Heart right ventricle (tissue), 16 donors: ENCODE results near the gene ZNF320. TPM values are rescaled to one million over a fixed set of nuclear protein-coding genes. Genes with fewer than 3 reads are reported as not detected.
"Not testable (repeated sequence)": the region's sequence is repeated elsewhere in the genome, so short reads cannot be mapped to it uniquely, and the experiment has no call there.

ENCODE experiments used
- ATAC-seq, 8 donors: fragments of 200-7000 bp; cut with Tn5 transposase; one replicate each; pipeline ENCODE4 v1.9.1; 2020; ENCODE audit warnings: mild to moderate bottlenecking in 8 of 8, moderate library complexity in 8 of 8, moderate number of reproducible peaks in 1 of 8
- DNase-seq, 2 donors: peaks; one replicate each; pipeline ENCODE4 v3.0.0-alpha.2; 2020
- H3K27ac ChIP-seq, 10 donors: fragments of 200-600 bp; sonication (generic) in 2 of 10; one replicate each; pipeline versions ENCODE4 v1.5.0 to v1.8.0; 2020 to 2022; ENCODE audit warnings: mild to moderate bottlenecking in 3 of 10
- H3K27me3 ChIP-seq, 7 donors: fragments of 200-600 bp; one replicate each; pipeline ENCODE4 v1.8.0; 2021 to 2022; ENCODE audit warnings: mild to moderate bottlenecking in 2 of 7
- H3K36me3 ChIP-seq, 9 donors: fragments of 200-600 bp; sonication (generic) in 1 of 9; one replicate each; pipeline versions ENCODE4 v1.5.0 to v1.8.0; 2020 to 2022; ENCODE audit warnings: mild to moderate bottlenecking in 2 of 9
- H3K4me1 ChIP-seq, 9 donors: fragments of 200-600 bp; sonication (generic) in 1 of 9; one replicate each; pipeline versions ENCODE4 v1.5.0 to v1.8.0; 2020 to 2022; ENCODE audit warnings: mild to moderate bottlenecking in 4 of 9
- H3K4me3 ChIP-seq, 10 donors: fragments of 200-600 bp; sonication (generic) in 2 of 10; one replicate each; pipeline versions ENCODE4 v1.5.0 to v1.8.0; 2020 to 2022; ENCODE audit warnings: mild to moderate bottlenecking in 7 of 10, moderate library complexity in 2 of 10
- H3K9me3 ChIP-seq, 11 donors: fragments of 200-600 bp in 10 of 11; sonication (generic) in 2 of 11; one replicate each; pipeline versions ENCODE4 v1.5.0 to v1.8.0; 2013 to 2022; ENCODE audit warnings: mild to moderate bottlenecking in 2 of 11, control low read depth in 1 of 11, moderate library complexity in 1 of 11
- WGBS, 2 donors: extraction: QIAGEN DNeasy Blood & Tissue Kit; methylation state at CpG; one replicate each; pipeline ENCODE4 v1.1.7; 2013; ENCODE audit warnings: inconsistent platforms in 1 of 2; 5-methylcytosine and 5-hydroxymethylcytosine counted together
- intact Hi-C, 10 donors: fragments of 100-400 bp; cut with DNase I; formaldehyde crosslinking; loops; one replicate each; pipeline versions ENCODE4 v1.11.1 to v1.14.2; 2022
- long read RNA-seq, 3 donors: library from polyadenylated mRNA; unstranded; transcript quantifications; one replicate each; pipeline ENCODE4 v2.0.0, GENCODE V29; 2020 to 2021
- polyA plus RNA-seq, 2 donors: library from polyadenylated mRNA; stranded (reverse); fragments of 200-250 nt; gene quantifications; one replicate each; pipeline ENCODE4 v1.2.3, GENCODE V29; 2013
- total RNA-seq, 10 donors: library from RNA; stranded (reverse); fragmentation: NEBNext Ultra II Directional in 3 of 10; extraction: Animal tissue kit (Norgen Biotek cat#: 25700) in 3 of 10; gene quantifications; one replicate each; pipeline versions ENCODE4 v1.2.1 to v1.2.4, GENCODE V29; 2021 to 2023
- TF ChIP-seq, protein P1 (sequence below), 9 donors: fragments of 200-600 bp; sonication (generic) in 2 of 9; IDR thresholded peaks; one replicate each; pipeline versions ENCODE4 v1.5.0 to v1.8.0; 2021 to 2022; ENCODE audit warnings: antibody characterized with exemption in 9 of 9, mild to moderate bottlenecking in 5 of 9, moderate library complexity in 1 of 9
- donor health status: Arrhythmogenic right ventricular cardiomyopathy.
- donor health status: ischemic (EF 13 %, LVEDD 7.1; RV severe dilation, severe dysfunction).
- donor health status: healthy with polysubstance abuse.
- donor health status: DM: no; HTN: yes; CAD: no.
- donor health status: DM: no; HTN: no; CAD: no.
- donor health status: ischemic (EF 25% LVEDD 6.9; RV normal size, moderate dysfunction).
- donor health status: ischemic (EF 25% LVEDD 5.7; RV mildly dilated, moderate dysfunction).
- donor health status: healthy.
- donor health status: DM: yes; HTN: yes; CAD: no.
- donor health status: Ischemic cardiomyopathy.
- donor health status: ischemic (EF 35%, LVEDD 5.7; RV mildly dilated, moderate dysfunction).
- donor health status: nonischemic (EF 11% LVEDD 7.7; RV severe dilation, severe dysfunction).
- donor health status: DM: yes; HTN: yes; CAD: no.
- donor health status: PGD.
- donor health status: ischemic (EF 29% LVEDD 5.4; RV normal size, mild dysfunction).
- donor health status: nonischemic (EF 23%, LVEDD 6.1; RV moderate dilation, normal function).

ZNF320 gene
- 10 to 100 TPM in 1 of 10 donors, 1 to 10 TPM in 9; 6.3 to 16.3 (median 7.6) TPM for total RNA-seq
- polyA plus RNA-seq: 10 to 100 TPM in 1 of 2 donors, 1 to 10 TPM in 1; 2.7 to 10.0 TPM
- long read RNA-seq, donor 1, partial matches to known transcripts: 0 of 4 reads
- long read RNA-seq, donor 1, other reads (novel, unspliced or antisense): 4 of 4 reads
- long read RNA-seq, donor 2, partial matches to known transcripts: 1 of 10 reads
- long read RNA-seq, donor 2, other reads (novel, unspliced or antisense): 9 of 10 reads
- long read RNA-seq, donor 3, partial matches to known transcripts: 1 of 11 reads
- long read RNA-seq, donor 3, other reads (novel, unspliced or antisense): 9 of 11 reads

DNA sequence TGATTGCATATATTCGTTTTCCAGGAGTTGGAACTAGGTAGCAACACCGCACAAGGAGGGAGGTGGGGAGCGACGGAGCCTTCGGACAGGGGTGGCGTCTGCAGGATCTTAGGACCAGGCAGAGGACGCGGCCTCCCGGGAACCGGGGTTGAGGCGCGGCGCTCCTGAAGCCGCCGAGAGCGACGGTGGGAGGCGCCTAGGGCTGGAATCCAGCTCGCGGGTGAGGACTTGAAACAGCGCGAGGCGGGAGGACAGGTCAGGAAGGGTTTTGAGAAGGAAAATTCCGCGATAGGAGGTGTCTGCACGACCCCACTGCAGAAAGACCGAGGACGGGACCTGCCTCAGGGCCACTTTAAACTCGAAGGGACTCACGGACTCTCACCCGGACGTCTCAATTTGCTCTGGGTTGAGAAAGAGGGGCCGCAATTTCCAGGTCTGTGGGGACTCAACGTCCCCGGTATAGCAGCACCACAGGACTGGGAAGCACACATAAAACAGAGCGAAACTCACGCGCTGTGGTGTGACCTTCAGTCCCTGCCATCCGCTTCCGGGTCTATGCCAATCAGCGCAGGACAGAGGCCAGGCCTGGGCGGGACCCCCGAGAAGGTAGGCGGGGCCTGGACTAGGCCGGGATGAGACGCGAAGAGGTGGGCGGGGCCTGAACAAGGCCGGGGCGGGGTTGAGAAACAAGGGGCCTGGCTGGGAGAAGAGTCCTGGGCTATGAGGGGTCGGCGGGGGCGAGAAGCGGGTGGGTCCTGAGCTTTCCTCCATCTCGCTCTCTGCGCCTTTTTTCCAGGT lies at the start of gene ZNF320:
ZNF320 (minus strand) TSS at position 498 of the 798 bp plus-strand sequence. CDS start 7,380 bp downstream, outside the sequence.
- H3K27ac ChIP-seq: peak within 1 kb of the TSS; percentile 8 to 98 (median 92)
- H3K36me3 ChIP-seq: peaks cover 0 to 28% (median 0%) of the 10 kb centered on the region in 9 donors
- H3K27me3 ChIP-seq: no peaks in the 10 kb centered on the region
- DNase-seq (peak; percentile 97), ATAC-seq (peak; percentile 100)
- no peaks in the 10 kb centered on the region for H3K9me3 ChIP-seq
- H3K4me1 ChIP-seq: peaks cover 0 to 20% (median 16%) of the 10 kb centered on the region in 9 donors
- WGBS, 2 donors: 1% methylated on average over 55 to 56 of the region's 56 CpGs
- intact Hi-C loops: loop anchor here in 3 of 10 donors (2.0 to 5.0 kb wide), 2 partner anchors 65 kb away; partner anchors contain the start of gene ZNF816 (in 3 of the 3)
- TF ChIP-seq, protein P1, sequence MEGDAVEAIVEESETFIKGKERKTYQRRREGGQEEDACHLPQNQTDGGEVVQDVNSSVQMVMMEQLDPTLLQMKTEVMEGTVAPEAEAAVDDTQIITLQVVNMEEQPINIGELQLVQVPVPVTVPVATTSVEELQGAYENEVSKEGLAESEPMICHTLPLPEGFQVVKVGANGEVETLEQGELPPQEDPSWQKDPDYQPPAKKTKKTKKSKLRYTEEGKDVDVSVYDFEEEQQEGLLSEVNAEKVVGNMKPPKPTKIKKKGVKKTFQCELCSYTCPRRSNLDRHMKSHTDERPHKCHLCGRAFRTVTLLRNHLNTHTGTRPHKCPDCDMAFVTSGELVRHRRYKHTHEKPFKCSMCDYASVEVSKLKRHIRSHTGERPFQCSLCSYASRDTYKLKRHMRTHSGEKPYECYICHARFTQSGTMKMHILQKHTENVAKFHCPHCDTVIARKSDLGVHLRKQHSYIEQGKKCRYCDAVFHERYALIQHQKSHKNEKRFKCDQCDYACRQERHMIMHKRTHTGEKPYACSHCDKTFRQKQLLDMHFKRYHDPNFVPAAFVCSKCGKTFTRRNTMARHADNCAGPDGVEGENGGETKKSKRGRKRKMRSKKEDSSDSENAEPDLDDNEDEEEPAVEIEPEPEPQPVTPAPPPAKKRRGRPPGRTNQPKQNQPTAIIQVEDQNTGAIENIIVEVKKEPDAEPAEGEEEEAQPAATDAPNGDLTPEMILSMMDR (IDR thresholded peaks at IDR 0.05): peak in 1 of 9 donors; percentile 5
- peak within 1 kb of the TSS; percentile 42 to 93 (median 76) for H3K4me3 ChIP-seq

- peaks cover 0 to 62% (median 30%) of the 10 kb centered on the region in 11 donors for H3K9me3 ChIP-seq
- H3K27me3 ChIP-seq: no peaks in the 10 kb centered on the region
- peak in 1 of 2 donors; percentile 18 for DNase-seq
- TF ChIP-seq, protein P1 (IDR thresholded peaks at IDR 0.05): no peak
- intact Hi-C loops: no loop called here
- peaks cover 0 to 15% (median 9%) of the 10 kb centered on the region in 9 donors for H3K4me1 ChIP-seq
- peaks cover 4 to 37% (median 21%) of the 10 kb centered on the region in 9 donors for H3K36me3 ChIP-seq
- peak overlapping the region in 3 of 10 donors; percentile 14 to 41 (median 35) for H3K4me3 ChIP-seq
- peak in 5 of 8 donors; percentile 50 to 80 (median 67) for ATAC-seq
- H3K27ac ChIP-seq: peak overlapping the region in 1 of 10 donors; percentile 28
- 23 to 33% methylated on average over 39 of the region's 39 CpGs for WGBS, 2 donors
Observed at GRCh38 chr19:52946322-52947310, 49.2 kb upstream of the ZNF320 start.

DNA sequence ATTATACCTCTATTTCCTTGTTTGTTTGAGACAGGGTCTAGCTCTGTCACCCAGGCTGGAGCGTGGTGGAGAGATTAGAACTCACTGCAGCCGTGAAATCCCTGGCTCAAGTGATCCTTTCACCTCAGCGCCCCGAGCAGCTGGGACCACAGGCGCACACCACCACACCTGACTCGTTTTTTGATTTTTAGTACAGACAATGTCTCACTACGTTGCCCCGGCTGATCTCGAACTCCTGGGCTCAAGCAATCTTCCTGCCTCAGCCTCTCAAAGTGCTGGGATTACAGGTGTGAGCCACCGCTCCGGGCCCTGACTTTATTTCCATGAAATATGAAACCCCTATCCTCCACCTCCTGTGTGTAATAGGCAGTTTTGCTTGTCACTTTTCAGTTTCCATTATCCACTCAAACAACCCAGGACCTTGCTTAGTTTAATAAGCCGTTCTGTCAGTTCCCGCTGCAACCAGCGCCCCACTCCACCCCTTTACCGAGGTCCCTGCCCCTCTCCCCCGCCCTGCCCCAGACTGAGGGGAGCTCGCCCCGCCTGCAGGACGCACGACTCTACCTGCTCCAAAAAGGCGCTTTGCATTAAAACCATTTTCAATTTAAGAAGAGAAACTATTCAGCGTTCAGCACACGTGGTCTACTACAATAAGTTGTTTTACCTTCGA lies 48.4 kb upstream of the ZNF320 start:
- H3K36me3 ChIP-seq: peaks cover 2 to 28% (median 13%) of the 10 kb centered on the region in 9 donors
- no peaks in the 10 kb centered on the region for H3K27me3 ChIP-seq
- peak overlapping the region in 1 of 10 donors; percentile 65 for H3K27ac ChIP-seq
- TF ChIP-seq, protein P1 (IDR thresholded peaks at IDR 0.05): no peak
- 47 to 64% methylated on average over 24 of the region's 24 CpGs for WGBS, 2 donors
- intact Hi-C loops: no loop called here
- peak overlapping the region in 3 of 10 donors; percentile 14 to 41 (median 35) for H3K4me3 ChIP-seq
- ATAC-seq: no peak
- peaks cover 0 to 54% (median 30%) of the 10 kb centered on the region in 11 donors for H3K9me3 ChIP-seq
- peaks cover 0 to 17% (median 9%) of the 10 kb centered on the region in 9 donors for H3K4me1 ChIP-seq
- DNase-seq: no peak

DNA sequence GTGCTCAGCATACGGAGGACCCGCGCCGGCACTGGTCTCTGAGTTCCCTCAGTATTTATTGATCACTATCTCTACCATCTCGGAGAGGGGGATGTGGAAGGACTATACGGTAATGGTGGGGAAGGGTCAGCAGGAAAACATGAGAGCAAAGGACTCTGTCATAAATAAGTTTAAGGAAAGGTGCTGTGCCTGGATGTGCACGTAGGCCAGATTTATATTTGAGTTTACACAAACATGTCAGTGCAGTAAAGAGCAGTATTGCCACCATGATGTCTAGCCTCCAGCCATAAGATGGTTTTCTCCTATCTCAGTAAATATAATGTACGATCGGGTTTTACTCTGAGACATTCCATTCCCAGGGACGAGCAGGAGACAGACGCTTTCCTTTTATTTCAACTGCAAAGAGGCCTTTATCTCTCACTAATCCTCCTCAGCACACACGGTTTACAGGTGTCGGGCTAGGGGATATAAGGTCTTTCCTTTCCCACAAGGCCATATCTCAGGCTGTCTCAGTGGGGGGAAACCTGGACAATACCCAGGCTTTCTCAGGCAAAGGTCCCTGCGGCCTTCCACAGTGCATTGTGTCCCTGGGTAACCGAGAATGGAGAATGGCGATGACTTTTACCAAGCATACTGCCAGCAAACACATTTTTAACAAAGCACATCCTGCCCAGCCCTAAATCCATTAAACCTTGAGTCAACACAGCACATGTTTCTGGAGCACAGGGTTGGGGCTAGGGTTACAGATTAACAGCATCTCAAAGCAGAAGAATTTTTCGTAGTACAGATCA lies 47.5 kb upstream of the ZNF320 start:
- ATAC-seq, H3K4me3 ChIP-seq, H3K27me3 ChIP-seq, intact Hi-C loops, DNase-seq: not testable (repeated sequence)
- Histone ChIP-seq H3K27ac (peak overlapping the region in 1 of 10 donors; percentile 65), H3K36me3 (peaks cover 0 to 20% (median 4%) of the 10 kb centered on the region in 9 donors), H3K9me3 (peaks cover 0 to 45% (median 27%) of the 10 kb centered on the region in 11 donors), H3K4me1 (peaks cover 0 to 18% (median 9%) of the 10 kb centered on the region in 9 donors)
- 82 to 85% methylated on average over 17 of the region's 17 CpGs for whole genome bisulfite sequencing, 2 donors
